GM11168 (cell line): ENCODE measurements around the gene LRRC52.

Experiments
- in situ Hi-C: fragments of 300-500 bp; cut with MboI; formaldehyde crosslinking; loops from one replicate; pipeline ENCODE4 v1.12.0; 2022; ENCODE audit warnings: low sequenced_read_pairs; ENCODE audit not compliant: unreplicated experiment

The LRRC52 gene

GRCh38 chr1:165536016-165536415 is 7.8 kb upstream of the LRRC52 start:
- in situ Hi-C loops: no loop called here

- in situ Hi-C loops: no loop called here
Observed at GRCh38 chr1:165537356-165538109, 6.3 kb upstream of the LRRC52 start.

GRCh38 chr1:165539306-165539705 is 4.5 kb upstream of the LRRC52 start:
- in situ Hi-C loops: no loop called here

- in situ Hi-C loops: no loop called here
Observed at GRCh38 chr1:165539908-165540307, 3.9 kb upstream of the LRRC52 start.

- in situ Hi-C loops: no loop called here
Observed at GRCh38 chr1:165542015-165542631, 1.7 kb upstream of the LRRC52 start.

GRCh38 chr1:165542647-165543046 is 1.2 kb upstream of the LRRC52 start:
- in situ Hi-C loops: no loop called here

- in situ Hi-C loops: no loop called here
Observed at GRCh38 chr1:165544996-165545395, 1.2 kb downstream of the LRRC52 start.

- in situ Hi-C loops: no loop called here
Observed at GRCh38 chr1:165545974-165546373, 2.2 kb downstream of the LRRC52 start.

GRCh38 chr1:165549973-165550372 is 6.2 kb downstream of the LRRC52 start:
- in situ Hi-C loops: no loop called here

- in situ Hi-C loops: no loop called here
Observed at GRCh38 chr1:165551469-165551868, 7.7 kb downstream of the LRRC52 start.

- in situ Hi-C loops: no loop called here
Observed at GRCh38 chr1:165560883-165561656, 17.3 kb downstream of the LRRC52 start.

- in situ Hi-C loops: no loop called here
Observed at GRCh38 chr1:165562571-165562970, 18.8 kb downstream of the LRRC52 start.

GRCh38 chr1:165563551-165563950 is 19.8 kb downstream of the LRRC52 start:
- in situ Hi-C loops: no loop called here

- in situ Hi-C loops: no loop called here
Observed at GRCh38 chr1:165564561-165564960, 20.8 kb downstream of the LRRC52 start.

GRCh38 chr1:165565751-165566490 is 22.1 kb downstream of the LRRC52 start:
- in situ Hi-C loops: no loop called here

GRCh38 chr1:165570078-165570477 is 26.3 kb downstream of the LRRC52 start:
- in situ Hi-C loops: no loop called here

- in situ Hi-C loops: no loop called here
Observed at GRCh38 chr1:165573787-165574186, 30.0 kb downstream of the LRRC52 start.

- in situ Hi-C loops: no loop called here
Observed at GRCh38 chr1:165574295-165574694, 30.5 kb downstream of the LRRC52 start.

- in situ Hi-C loops: no loop called here
Observed at GRCh38 chr1:165575468-165576099, 31.8 kb downstream of the LRRC52 start.

- in situ Hi-C loops: no loop called here
Observed at GRCh38 chr1:165576536-165576935, 32.7 kb downstream of the LRRC52 start.
